Lung (tissue), 12 donors: ENCODE results near the gene BTN2A1. TPM values are rescaled to one million over a fixed set of nuclear protein-coding genes. Genes with fewer than 3 reads are reported as not detected.

Source experiments
- ATAC-seq: fragments of 200-7000 bp; cut with Tn5 transposase; one replicate; pipeline ENCODE4 v1.9.1; 2020; ENCODE audit warnings: moderate number of reproducible peaks; ENCODE audit not compliant: insufficient read depth, low FRiP score
- DNase-seq, 3 donors: peaks; one replicate each; pipeline ENCODE4 v3.0.0-alpha.2; 2013 to 2017
- H3K27ac ChIP-seq, 2 donors: one replicate each; pipeline ENCODE4 v1.5.1; 2013; ENCODE audit warnings: mild to moderate bottlenecking in 2 of 2, moderate library complexity in 2 of 2, control low read depth in 1 of 2, inconsistent platforms in 1 of 2, low read depth in 1 of 2, low read length in 1 of 2
- H3K27me3 ChIP-seq, 3 donors: one replicate each; pipeline ENCODE4 v1.5.1; 2013; ENCODE audit warnings: low read length in 2 of 3; ENCODE audit not compliant: control insufficient read depth in 3 of 3, insufficient read depth in 3 of 3
- H3K36me3 ChIP-seq, 4 donors: one replicate each; pipeline ENCODE4 v1.5.1; 2013; ENCODE audit warnings: low read length in 4 of 4, mild to moderate bottlenecking in 1 of 4, moderate library complexity in 1 of 4; ENCODE audit not compliant: control insufficient read depth in 4 of 4, insufficient read depth in 4 of 4
- H3K4me1 ChIP-seq, 5 donors: one replicate each; pipeline ENCODE4 v1.5.1; 2013; ENCODE audit warnings: low read length in 5 of 5, mild to moderate bottlenecking in 2 of 5, moderate library complexity in 1 of 5; ENCODE audit not compliant: control insufficient read depth in 5 of 5, insufficient read depth in 5 of 5
- H3K4me3 ChIP-seq: one replicate; pipeline ENCODE4 v1.5.1; 2013; ENCODE audit warnings: mild to moderate bottlenecking, control low read depth, moderate library complexity
- H3K9ac ChIP-seq, 2 donors: one replicate each; pipeline ENCODE4 v1.5.1; 2013; ENCODE audit warnings: low read length in 2 of 2, control low read depth in 1 of 2; ENCODE audit not compliant: insufficient read depth in 1 of 2
- H3K9me3 ChIP-seq, 4 donors: one replicate each; pipeline ENCODE4 v1.5.1; 2013; ENCODE audit warnings: low read length in 3 of 4, mild to moderate bottlenecking in 1 of 4, moderate library complexity in 1 of 4; ENCODE audit not compliant: control insufficient read depth in 4 of 4, insufficient read depth in 3 of 4
- WGBS, 2 donors: extraction: QIAGEN DNeasy Blood & Tissue Kit; methylation state at CpG; one replicate each; pipeline ENCODE4 v1.1.7; 2013; 5-methylcytosine and 5-hydroxymethylcytosine counted together
- polyA plus RNA-seq, 2 donors: library from polyadenylated mRNA; stranded (reverse); fragments of 200-250 nt; gene quantifications; one replicate each; pipeline ENCODE4 v1.2.1, GENCODE V29; 2013
- total RNA-seq, 2 donors: library from RNA; depleted of rRNA in 1 of 2; stranded (reverse); fragments of >200 nt in 1 of 2; gene quantifications; one replicate each; pipeline ENCODE4 v1.2.1, GENCODE V29; 2014 to 2021
- TF ChIP-seq, protein P1 (sequence below): IDR thresholded peaks from 2 replicates; pipeline ENCODE4 v1.5.1; 2012; ENCODE audit warnings: mild to moderate bottlenecking; ENCODE audit errors: control extremely low read depth, extremely low read depth
- donor health status: control.
- donor health status: control.
- donor health status: Bipolar disorder and iron deficiency.
- donor health status: healthy.
- donor health status: DM: yes; HTN: yes; CAD: no.

The BTN2A1 gene
- total and polyA plus RNA-seq, 4 donors, result 12.4 to 35.3 (median 21.8) TPM

DNA sequence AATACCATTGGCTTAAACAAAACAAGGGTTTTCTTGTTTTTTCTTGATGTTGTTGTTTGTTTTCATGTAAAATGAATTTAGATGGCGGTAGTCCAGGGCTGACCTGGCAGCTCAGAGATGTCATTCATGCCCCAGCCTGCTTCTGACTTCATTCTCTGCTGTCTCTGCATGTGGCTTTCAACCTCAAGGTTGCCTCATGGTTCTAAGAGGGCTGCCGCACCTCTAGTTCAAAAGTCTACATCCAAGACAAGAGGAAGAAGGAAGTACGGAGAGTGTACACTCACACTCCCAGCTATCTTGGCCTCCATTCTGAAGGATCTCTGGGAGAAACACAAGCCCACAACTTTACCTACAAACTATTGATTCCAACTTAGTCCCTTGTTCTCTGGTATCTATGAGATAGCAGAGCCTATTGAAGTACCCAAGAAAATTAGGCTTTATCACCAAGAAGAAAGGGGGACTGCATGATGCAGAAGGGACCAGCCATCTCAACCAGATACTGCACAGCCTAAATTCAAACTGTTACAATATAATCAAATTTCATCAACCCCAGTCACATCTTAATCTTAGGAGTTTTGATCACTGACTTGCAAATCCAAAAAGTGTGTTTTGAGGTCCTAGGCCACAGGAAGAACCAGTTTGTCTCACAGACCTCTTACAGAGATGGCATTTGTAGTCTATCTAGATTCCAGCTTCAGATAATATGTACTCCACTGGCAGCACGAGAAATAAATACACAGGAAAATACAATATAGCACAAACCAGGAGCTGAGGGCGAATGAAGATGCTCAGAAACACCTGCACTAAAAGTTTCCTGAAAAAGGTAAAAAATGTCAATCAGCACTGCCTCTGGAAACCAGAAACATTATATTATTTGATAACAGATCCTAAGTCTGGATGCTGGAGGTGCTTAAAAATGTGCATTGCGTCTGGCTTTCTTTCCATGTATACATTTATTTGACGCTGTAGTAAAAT is 18.3 kb upstream of the BTN2A1 start:
- no peak overlapping the region for H3K4me3 ChIP-seq
- no peak overlapping the region for H3K27ac ChIP-seq
- 46% methylated on average over 7 of the region's 7 CpGs for WGBS, 2 donors
- DNase-seq (peak in 1 of 3 donors; percentile 40), ATAC-seq (no peak)
- H3K4me1 ChIP-seq, result peaks cover 0 to 15% (median 3%) of the 10 kb centered on the region in 5 donors
- TF ChIP-seq, protein P1, sequence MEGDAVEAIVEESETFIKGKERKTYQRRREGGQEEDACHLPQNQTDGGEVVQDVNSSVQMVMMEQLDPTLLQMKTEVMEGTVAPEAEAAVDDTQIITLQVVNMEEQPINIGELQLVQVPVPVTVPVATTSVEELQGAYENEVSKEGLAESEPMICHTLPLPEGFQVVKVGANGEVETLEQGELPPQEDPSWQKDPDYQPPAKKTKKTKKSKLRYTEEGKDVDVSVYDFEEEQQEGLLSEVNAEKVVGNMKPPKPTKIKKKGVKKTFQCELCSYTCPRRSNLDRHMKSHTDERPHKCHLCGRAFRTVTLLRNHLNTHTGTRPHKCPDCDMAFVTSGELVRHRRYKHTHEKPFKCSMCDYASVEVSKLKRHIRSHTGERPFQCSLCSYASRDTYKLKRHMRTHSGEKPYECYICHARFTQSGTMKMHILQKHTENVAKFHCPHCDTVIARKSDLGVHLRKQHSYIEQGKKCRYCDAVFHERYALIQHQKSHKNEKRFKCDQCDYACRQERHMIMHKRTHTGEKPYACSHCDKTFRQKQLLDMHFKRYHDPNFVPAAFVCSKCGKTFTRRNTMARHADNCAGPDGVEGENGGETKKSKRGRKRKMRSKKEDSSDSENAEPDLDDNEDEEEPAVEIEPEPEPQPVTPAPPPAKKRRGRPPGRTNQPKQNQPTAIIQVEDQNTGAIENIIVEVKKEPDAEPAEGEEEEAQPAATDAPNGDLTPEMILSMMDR, result no peak
- no peaks in the 10 kb centered on the region for H3K27me3 ChIP-seq
- H3K36me3 ChIP-seq, result peaks cover 0 to 3% (median 2%) of the 10 kb centered on the region in 4 donors
- H3K9ac ChIP-seq, result peak overlapping the region; percentile 65 to 100
- H3K9me3 ChIP-seq, result no peaks in the 10 kb centered on the region

- Histone ChIP-seq H3K4me3 (peak overlapping the region; percentile 71), H3K36me3 (peaks cover 4 to 5% (median 4%) of the 10 kb centered on the region in 4 donors), H3K27me3 (no peaks in the 10 kb centered on the region), H3K9me3 (no peaks in the 10 kb centered on the region), H3K27ac (no peak overlapping the region), H3K4me1 (peaks cover 0 to 15% (median 3%) of the 10 kb centered on the region in 5 donors), H3K9ac (peak overlapping the region; percentile 65 to 100)
- ATAC-seq (no peak), DNase-seq (no peak)
- TF ChIP-seq, protein P1, result no peak
- WGBS, 2 donors, result 2 to 9% methylated on average over 2 of the region's 2 CpGs
Observed at GRCh38 chr6:26440977-26441358, 16.8 kb upstream of the BTN2A1 start.

DNA sequence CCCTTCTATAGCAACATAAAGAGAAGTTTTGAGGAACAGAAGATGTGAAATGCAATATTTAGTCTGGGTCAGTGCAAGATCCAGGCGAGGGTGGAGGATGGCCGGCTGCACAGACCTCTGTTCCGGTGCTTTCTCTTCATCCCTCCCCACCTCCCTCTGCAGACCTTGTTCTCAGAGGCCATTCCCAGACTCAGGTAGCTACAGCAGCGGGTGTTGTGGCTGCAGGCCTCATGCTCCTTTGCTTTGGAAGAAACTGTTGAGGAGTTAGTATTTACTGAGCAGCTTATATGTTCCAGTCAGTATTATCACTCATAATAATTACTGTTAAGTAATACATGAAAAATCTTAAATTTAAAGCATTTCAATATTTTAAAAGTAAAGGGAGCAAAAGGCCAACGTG is 15.8 kb upstream of the BTN2A1 start:
- TF ChIP-seq, protein P1, result no peak
- ATAC-seq, result no peak
- peak overlapping the region in 1 of 2 donors; percentile 100 for H3K9ac ChIP-seq
- no peaks in the 10 kb centered on the region for H3K27me3 ChIP-seq
- H3K36me3 ChIP-seq, result peaks cover 4 to 9% (median 6%) of the 10 kb centered on the region in 4 donors
- DNase-seq, result no peak
- H3K9me3 ChIP-seq, result no peaks in the 10 kb centered on the region
- H3K4me3 ChIP-seq, result peak overlapping the region; percentile 25
- WGBS, 2 donors, result 44 to 61% methylated on average over 5 of the region's 5 CpGs
- no peak overlapping the region for H3K27ac ChIP-seq
- peaks cover 0 to 15% (median 3%) of the 10 kb centered on the region in 5 donors for H3K4me1 ChIP-seq
